ENCODE results near the gene CX3CR1. TPM values are rescaled to one million over a fixed set of nuclear protein-coding genes. Genes with fewer than 3 reads are reported as not detected.

Gene CX3CR1
- total RNA-seq, 1 experiment from 2014 or later: not detected

DNA sequence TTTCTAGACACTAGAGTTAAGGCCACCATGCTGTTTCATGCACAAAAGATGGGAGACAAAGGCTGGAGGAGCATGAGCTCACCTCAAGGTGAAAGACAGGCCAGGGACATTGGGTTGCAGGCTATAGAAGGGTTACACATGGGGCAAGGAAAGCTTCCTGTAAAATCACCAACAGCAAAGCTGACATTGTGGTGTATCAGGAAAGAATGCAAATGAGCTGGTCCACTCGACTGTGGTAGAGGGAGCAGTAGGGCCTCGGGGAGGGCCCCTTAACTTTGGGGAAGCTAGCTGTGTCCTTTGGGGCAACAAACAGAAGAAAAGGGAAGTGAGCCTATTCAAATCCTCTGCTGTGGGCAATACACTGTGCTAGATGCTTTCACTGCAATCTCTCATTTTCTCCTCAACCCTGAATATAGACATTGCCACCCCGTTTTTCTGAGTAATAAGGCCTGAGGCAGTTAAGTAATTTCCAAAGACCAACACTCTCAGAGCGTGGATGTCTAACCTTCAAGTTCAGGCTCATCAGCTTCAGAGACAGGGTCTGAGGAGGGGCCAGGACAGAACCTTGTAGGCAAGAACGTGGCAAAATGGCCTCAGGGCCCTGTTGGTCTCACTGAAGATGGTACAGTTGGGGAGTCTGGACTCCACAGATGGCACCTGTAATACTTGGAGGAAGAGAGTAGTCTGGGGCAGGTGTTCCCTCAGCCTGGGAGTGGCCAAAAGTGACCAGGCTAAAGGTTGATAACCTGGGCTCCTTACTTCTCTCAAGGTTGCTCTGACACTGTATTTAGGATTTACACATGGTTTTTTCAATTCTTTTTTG is 24.1 kb downstream of the CX3CR1 start:
- CTCF ChIA-PET: no interaction called here
- ATAC-seq (no peak), DNase-seq (ENCODE audit: low read depth, low spot score) (no peak)
- no peak for TF ChIP-seq SIN3A (IDR thresholded peaks at IDR 0.05; ENCODE audit: borderline replicate concordance, insufficient read depth, low read depth, low read length)
- no peak for TF ChIP-seq POLR2AphosphoS5 (IDR thresholded peaks at IDR 0.05; ENCODE audit: low read depth, low read length)
- TF ChIP-seq TCF7L2 (IDR thresholded peaks at IDR 0.05; ENCODE audit: low read depth, low read length): no peak
- intact Hi-C loops (cut with micrococcal nuclease; ENCODE audit: unreplicated experiment) (no loop called here), in situ Hi-C loops (cut with HindIII; ENCODE audit: low pct_unique_long_range_greater_than_20kb, low sequenced_read_pairs) (no loop called here)
- H3K4me1 ChIP-seq (ENCODE audit: control insufficient read depth, insufficient read depth, low read length): no peaks in the 10 kb centered on the region
- no peak overlapping the region for H3K27ac ChIP-seq (ENCODE audit: low read length)
- H3K4me3 ChIP-seq (ENCODE audit: low read depth in 2 of 2, low read length in 2 of 2): no peak overlapping the region
- H3K27me3 ChIP-seq (ENCODE audit: control insufficient read depth, insufficient read depth, low read length): peaks cover 4% of the 10 kb centered on the region
- H3K36me3 ChIP-seq (ENCODE audit: control insufficient read depth, insufficient read depth, low read length): no peaks in the 10 kb centered on the region
- no peaks in the 10 kb centered on the region for H3K9me3 ChIP-seq (ENCODE audit: control insufficient read depth, insufficient read depth, low read depth, low read length)
- POLR2A ChIA-PET: no interaction called here
- BruUV-seq (replicated peaks): no TSS peak

DNA sequence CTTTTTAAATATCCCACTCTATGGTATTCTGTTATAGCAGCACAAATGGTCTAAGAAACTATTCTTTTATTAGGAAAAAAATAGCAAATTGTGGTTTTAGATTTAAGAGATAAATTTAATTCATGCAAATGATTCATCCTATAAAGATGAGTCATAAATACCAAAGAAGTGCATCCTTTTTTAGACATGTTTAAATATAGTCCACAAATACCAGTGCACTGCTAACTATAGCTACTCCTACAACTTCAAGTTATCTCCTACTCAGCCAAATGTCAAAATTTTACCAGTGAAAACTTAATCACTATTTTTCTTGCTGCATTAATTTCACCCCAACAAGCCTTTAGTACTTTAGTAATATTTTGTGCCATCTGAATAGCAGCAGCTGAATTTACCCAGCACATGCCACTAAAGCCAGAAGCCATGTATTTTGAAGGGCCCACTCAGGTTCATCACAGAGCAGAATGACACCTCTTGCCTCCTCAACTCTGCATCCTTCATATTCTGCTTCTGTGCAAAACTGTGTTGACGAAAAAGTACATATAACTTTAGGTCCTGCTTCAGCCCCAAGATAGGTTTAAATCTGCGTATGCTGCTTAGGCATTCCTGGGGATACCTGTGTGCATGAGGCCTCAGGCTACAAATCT is 24.9 kb downstream of the CX3CR1 start:
- CTCF ChIA-PET: no interaction called here

More for the DNA sequence above, 24.9 kb downstream of the CX3CR1 start:
- Histone ChIP-seq H3K9me3 (ENCODE audit: control insufficient read depth, insufficient read depth, low read depth, low read length) (no peaks in the 10 kb centered on the region), H3K36me3 (ENCODE audit: control insufficient read depth, insufficient read depth, low read length) (no peaks in the 10 kb centered on the region), H3K4me1 (ENCODE audit: control insufficient read depth, insufficient read depth, low read length) (no peaks in the 10 kb centered on the region), H3K27ac (ENCODE audit: low read length) (no peak overlapping the region), H3K4me3 (ENCODE audit: low read depth in 2 of 2, low read length in 2 of 2) (no peak overlapping the region), H3K27me3 (ENCODE audit: control insufficient read depth, insufficient read depth, low read length) (no peaks in the 10 kb centered on the region; the same call in 1 of the 2 replicates)
- no TSS peak for BruUV-seq (replicated peaks)
- ATAC-seq: no peak
- no peak for DNase-seq (ENCODE audit: low read depth, low spot score)
- POLR2A ChIA-PET: no interaction called here
- intact Hi-C loops (cut with micrococcal nuclease; ENCODE audit: unreplicated experiment) (no loop called here), in situ Hi-C loops (cut with HindIII; ENCODE audit: low pct_unique_long_range_greater_than_20kb, low sequenced_read_pairs) (no loop called here)
- TF ChIP-seq SIN3A (IDR thresholded peaks at IDR 0.05; ENCODE audit: borderline replicate concordance, insufficient read depth, low read depth, low read length) (no peak), TCF7L2 (IDR thresholded peaks at IDR 0.05; ENCODE audit: low read depth, low read length) (no peak), POLR2AphosphoS5 (IDR thresholded peaks at IDR 0.05; ENCODE audit: low read depth, low read length) (no peak)
- TF ChIP-seq, protein P1, sequence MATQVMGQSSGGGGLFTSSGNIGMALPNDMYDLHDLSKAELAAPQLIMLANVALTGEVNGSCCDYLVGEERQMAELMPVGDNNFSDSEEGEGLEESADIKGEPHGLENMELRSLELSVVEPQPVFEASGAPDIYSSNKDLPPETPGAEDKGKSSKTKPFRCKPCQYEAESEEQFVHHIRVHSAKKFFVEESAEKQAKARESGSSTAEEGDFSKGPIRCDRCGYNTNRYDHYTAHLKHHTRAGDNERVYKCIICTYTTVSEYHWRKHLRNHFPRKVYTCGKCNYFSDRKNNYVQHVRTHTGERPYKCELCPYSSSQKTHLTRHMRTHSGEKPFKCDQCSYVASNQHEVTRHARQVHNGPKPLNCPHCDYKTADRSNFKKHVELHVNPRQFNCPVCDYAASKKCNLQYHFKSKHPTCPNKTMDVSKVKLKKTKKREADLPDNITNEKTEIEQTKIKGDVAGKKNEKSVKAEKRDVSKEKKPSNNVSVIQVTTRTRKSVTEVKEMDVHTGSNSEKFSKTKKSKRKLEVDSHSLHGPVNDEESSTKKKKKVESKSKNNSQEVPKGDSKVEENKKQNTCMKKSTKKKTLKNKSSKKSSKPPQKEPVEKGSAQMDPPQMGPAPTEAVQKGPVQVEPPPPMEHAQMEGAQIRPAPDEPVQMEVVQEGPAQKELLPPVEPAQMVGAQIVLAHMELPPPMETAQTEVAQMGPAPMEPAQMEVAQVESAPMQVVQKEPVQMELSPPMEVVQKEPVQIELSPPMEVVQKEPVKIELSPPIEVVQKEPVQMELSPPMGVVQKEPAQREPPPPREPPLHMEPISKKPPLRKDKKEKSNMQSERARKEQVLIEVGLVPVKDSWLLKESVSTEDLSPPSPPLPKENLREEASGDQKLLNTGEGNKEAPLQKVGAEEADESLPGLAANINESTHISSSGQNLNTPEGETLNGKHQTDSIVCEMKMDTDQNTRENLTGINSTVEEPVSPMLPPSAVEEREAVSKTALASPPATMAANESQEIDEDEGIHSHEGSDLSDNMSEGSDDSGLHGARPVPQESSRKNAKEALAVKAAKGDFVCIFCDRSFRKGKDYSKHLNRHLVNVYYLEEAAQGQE (IDR thresholded peaks at IDR 0.05; ENCODE audit: insufficient read depth in 1 of 2, low read depth in 2 of 2, low read length in 1 of 2): no peak
- TF ChIP-seq, protein P2, sequence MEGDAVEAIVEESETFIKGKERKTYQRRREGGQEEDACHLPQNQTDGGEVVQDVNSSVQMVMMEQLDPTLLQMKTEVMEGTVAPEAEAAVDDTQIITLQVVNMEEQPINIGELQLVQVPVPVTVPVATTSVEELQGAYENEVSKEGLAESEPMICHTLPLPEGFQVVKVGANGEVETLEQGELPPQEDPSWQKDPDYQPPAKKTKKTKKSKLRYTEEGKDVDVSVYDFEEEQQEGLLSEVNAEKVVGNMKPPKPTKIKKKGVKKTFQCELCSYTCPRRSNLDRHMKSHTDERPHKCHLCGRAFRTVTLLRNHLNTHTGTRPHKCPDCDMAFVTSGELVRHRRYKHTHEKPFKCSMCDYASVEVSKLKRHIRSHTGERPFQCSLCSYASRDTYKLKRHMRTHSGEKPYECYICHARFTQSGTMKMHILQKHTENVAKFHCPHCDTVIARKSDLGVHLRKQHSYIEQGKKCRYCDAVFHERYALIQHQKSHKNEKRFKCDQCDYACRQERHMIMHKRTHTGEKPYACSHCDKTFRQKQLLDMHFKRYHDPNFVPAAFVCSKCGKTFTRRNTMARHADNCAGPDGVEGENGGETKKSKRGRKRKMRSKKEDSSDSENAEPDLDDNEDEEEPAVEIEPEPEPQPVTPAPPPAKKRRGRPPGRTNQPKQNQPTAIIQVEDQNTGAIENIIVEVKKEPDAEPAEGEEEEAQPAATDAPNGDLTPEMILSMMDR (IDR thresholded peaks at IDR 0.05): no peak

All from Panc1 (cell line).